ENCODE results near the gene RBM47. TPM values are rescaled to one million over a fixed set of nuclear protein-coding genes. Genes with fewer than 3 reads are reported as not detected.

Gene RBM47
- total and polyA plus RNA-seq, 2 of the 4 experiments (the other 2 are of a cell fraction) = 0.44 to 1.1 TPM

DNA sequence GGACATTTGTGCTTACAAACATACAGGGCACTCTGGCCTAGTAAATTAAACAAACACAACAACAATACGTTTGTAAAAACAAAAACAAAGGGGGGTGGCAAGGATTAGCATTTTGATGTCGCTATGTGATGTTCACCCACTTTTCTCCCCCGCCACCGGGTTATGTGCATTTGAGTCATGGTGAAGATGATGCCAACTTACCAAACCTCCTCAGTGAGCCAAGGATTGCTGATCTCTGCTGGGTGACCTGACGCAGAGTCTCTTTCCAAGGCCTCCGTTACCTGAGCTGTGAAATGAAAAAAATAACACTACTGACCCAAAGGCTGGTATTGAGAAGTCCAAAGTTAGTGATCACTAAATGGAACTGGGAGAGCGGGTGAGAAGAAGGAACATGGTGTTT lies 85.4 kb downstream of the RBM47 start:
- TF ChIP-seq CHD1 (IDR thresholded peaks at IDR 0.05; ENCODE audit: low read depth, low read length) (no peak), MXI1 (IDR thresholded peaks at IDR 0.05; ENCODE audit: borderline replicate concordance, low read depth, low read length) (no peak), FOS (IDR thresholded peaks at IDR 0.05; ENCODE audit: low read depth, low read length) (no peak), RFX5 (IDR thresholded peaks at IDR 0.05; ENCODE audit: low read depth, low read length) (no peak), BHLHE40 (IDR thresholded peaks at IDR 0.05; ENCODE audit: low read depth, low read length) (no peak), CEBPB (IDR thresholded peaks at IDR 0.05; ENCODE audit: low read depth, low read length) (no peak), POLR2A (IDR thresholded peaks at IDR 0.05; ENCODE audit: low read depth, low read length) (no peak), RCOR1 (IDR thresholded peaks at IDR 0.05; ENCODE audit: insufficient replicate concordance, low read length) (no peak), MAZ (IDR thresholded peaks at IDR 0.05; ENCODE audit: borderline replicate concordance, low read depth, low read length) (no peak)
- TF ChIP-seq, protein P1, sequence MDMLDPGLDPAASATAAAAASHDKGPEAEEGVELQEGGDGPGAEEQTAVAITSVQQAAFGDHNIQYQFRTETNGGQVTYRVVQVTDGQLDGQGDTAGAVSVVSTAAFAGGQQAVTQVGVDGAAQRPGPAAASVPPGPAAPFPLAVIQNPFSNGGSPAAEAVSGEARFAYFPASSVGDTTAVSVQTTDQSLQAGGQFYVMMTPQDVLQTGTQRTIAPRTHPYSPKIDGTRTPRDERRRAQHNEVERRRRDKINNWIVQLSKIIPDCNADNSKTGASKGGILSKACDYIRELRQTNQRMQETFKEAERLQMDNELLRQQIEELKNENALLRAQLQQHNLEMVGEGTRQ (IDR thresholded peaks at IDR 0.05; ENCODE audit: low read depth, low read length) = no peak
- TF ChIP-seq, protein P2, sequence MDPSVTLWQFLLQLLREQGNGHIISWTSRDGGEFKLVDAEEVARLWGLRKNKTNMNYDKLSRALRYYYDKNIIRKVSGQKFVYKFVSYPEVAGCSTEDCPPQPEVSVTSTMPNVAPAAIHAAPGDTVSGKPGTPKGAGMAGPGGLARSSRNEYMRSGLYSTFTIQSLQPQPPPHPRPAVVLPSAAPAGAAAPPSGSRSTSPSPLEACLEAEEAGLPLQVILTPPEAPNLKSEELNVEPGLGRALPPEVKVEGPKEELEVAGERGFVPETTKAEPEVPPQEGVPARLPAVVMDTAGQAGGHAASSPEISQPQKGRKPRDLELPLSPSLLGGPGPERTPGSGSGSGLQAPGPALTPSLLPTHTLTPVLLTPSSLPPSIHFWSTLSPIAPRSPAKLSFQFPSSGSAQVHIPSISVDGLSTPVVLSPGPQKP (IDR thresholded peaks at IDR 0.05; ENCODE audit: borderline replicate concordance, low read depth, low read length) = no peak
- CTCF ChIA-PET = interaction anchor here (0.6 kb wide), 1 partner anchor 748 kb away, joined by 5 read pairs; no protein-coding TSS in a partner anchor
- no TSS peak for BruUV-seq (replicated peaks)

More for the DNA sequence above, 85.4 kb downstream of the RBM47 start:
- H2BK20ac ChIP-seq (ENCODE audit: low read depth, low read length) = no peak overlapping the region
- H2BK120ac ChIP-seq (ENCODE audit: low read depth, low read length) = no peak overlapping the region
- H2AK5ac ChIP-seq (ENCODE audit: low read depth, low read length) = no peak overlapping the region
- H3K56ac ChIP-seq (ENCODE audit: extremely low read depth, insufficient read depth, low read length) = no peak overlapping the region
- no peak overlapping the region for H4K91ac ChIP-seq (ENCODE audit: insufficient read depth, low read depth, low read length)
- H3K4me1 ChIP-seq (ENCODE audit: control insufficient read depth, insufficient read depth, low read length) = 0 out of 2 replicates have a peak, but pooled peaks cover 3% of the 10 kb centered on the region
- H4K8ac ChIP-seq (ENCODE audit: low read depth in 2 of 2, low read length in 2 of 2) = no peak overlapping the region
- H2BK15ac ChIP-seq (ENCODE audit: low read depth, low read length) = no peak overlapping the region
- ATAC-seq (ENCODE audit: low read depth) (no peak), DNase-seq (no peak)
- no peak overlapping the region for H4K5ac ChIP-seq (ENCODE audit: low read depth, low read length)
- no CpG with 5 or more reads among the region's 7 CpGs for WGBS, 2 experiments (ENCODE audit: extremely low coverage in 2 of 2, insufficient read length in 1 of 2)
- no peak overlapping the region for H3K9ac ChIP-seq (ENCODE audit: low read depth, low read length)
- H2AK9ac ChIP-seq (replicated peaks; ENCODE audit: low read depth, low read length, poor library complexity) = no peak overlapping the region
- in situ Hi-C loops (cut with MboI; ENCODE audit: low sequenced_read_pairs) (no loop called here), dilution Hi-C loops (cut with HindIII; ENCODE audit: low sequenced_read_pairs, unreplicated experiment) (no loop called here), intact Hi-C loops (cut with micrococcal nuclease) (no loop called here)
- no peak overlapping the region; the same call in 1 of the 2 replicates for H3K18ac ChIP-seq (ENCODE audit: low read depth, low read length)
- H3K23ac ChIP-seq (ENCODE audit: low read depth, low read length) = no peak overlapping the region
- peaks cover 7% of the 10 kb centered on the region; the same call in 1 of the 2 replicates for H3K9me1 ChIP-seq (ENCODE audit: insufficient read depth, low read length)
- no peaks in the 10 kb centered on the region for H3K27me3 ChIP-seq (ENCODE audit: control insufficient read depth, insufficient read depth, low read length)
- no peak overlapping the region for H3K14ac ChIP-seq (replicated peaks; ENCODE audit: low read depth, low read length)
- H2BK5ac ChIP-seq (ENCODE audit: low read depth, low read length, poor library complexity, severe bottlenecking) = no peak overlapping the region
- H4K20me1 ChIP-seq (ENCODE audit: insufficient read depth, low read length) = no peaks in the 10 kb centered on the region
- H3K36me3 ChIP-seq (ENCODE audit: control insufficient read depth, insufficient read depth, low read length) = no peaks in the 10 kb centered on the region
- POLR2A ChIA-PET (ENCODE audit: unreplicated experiment) = no interaction called here
- H3K4ac ChIP-seq (ENCODE audit: low read depth, low read length) = no peak overlapping the region
- H3K4me2 ChIP-seq (ENCODE audit: low read depth, low read length) = no peak overlapping the region
- no peak overlapping the region for H3K27ac ChIP-seq (ENCODE audit: insufficient read depth, low read length)
- H2AFZ ChIP-seq (replicated peaks; ENCODE audit: low read length, poor library complexity) = no peak overlapping the region
- no peak overlapping the region for H3K4me3 ChIP-seq (ENCODE audit: insufficient read depth, low read depth, low read length)
- H3K79me1 ChIP-seq (ENCODE audit: low read depth in 1 of 2, low read length in 2 of 2) = no peaks in the 10 kb centered on the region
- H3K9me3 ChIP-seq (ENCODE audit: control insufficient read depth, insufficient read depth, low read length) = no peaks in the 10 kb centered on the region
